WTC11 (cell line): Measurements from ENCODE around the gene DNAJB8. TPM values are rescaled to one million over a fixed set of nuclear protein-coding genes. Genes with fewer than 3 reads are reported as not detected.

Experiments used
- ATAC-seq: fragments of 200-7000 bp; cut with Tn5 transposase; 2 replicates; pipeline ENCODE4 v1.10.0; 2021; ENCODE audit warnings: mild to moderate bottlenecking, moderate library complexity
- CTCF ChIA-PET: fragments of 300-600 bp; sonication (Branson Sonifier 250); formaldehyde crosslinking; loops from one replicate; lab custom pipeline; 2021; ENCODE audit warnings: antibody characterized with exemption; lab: Charles Lee
- POLR2A ChIA-PET: fragments of 350-600 bp; sonication (Branson Sonifier 250); formaldehyde crosslinking; loops from one replicate; lab custom pipeline; 2021; ENCODE audit warnings: antibody characterized with exemption; lab: Charles Lee
- DNase-seq: peaks from one replicate; pipeline ENCODE4 v3.0.0; 2021; ENCODE audit warnings: low spot score
- H3K27ac Mint-ChIP-seq: 2 replicates; pipeline ENCODE4 v1.8.0; 2021; ENCODE audit warnings: mixed read lengths
- H3K27me3 Mint-ChIP-seq: 2 replicates; pipeline ENCODE4 v1.8.0; 2021; ENCODE audit warnings: low read depth, mild to moderate bottlenecking, moderate library complexity, mixed read lengths
- H3K36me3 Mint-ChIP-seq: 2 replicates; pipeline ENCODE4 v1.8.0; 2021; ENCODE audit warnings: mixed read lengths
- H3K4me1 Mint-ChIP-seq: 2 replicates; pipeline ENCODE4 v1.8.0; 2022; ENCODE audit warnings: mixed read lengths
- H3K4me3 Mint-ChIP-seq: 2 replicates; pipeline ENCODE4 v1.8.0; 2021; ENCODE audit warnings: mild to moderate bottlenecking, moderate library complexity, mixed read lengths
- H3K9me3 Mint-ChIP-seq: 2 replicates; pipeline ENCODE4 v1.8.0; 2021; ENCODE audit warnings: mixed read lengths
- CBFB ChIP-seq: sonication (generic); formaldehyde crosslinking; IDR thresholded peaks from 2 replicates; pipeline ENCODE4 v1.8.1; 2022; ENCODE audit warnings: mild to moderate bottlenecking, low read depth, missing genetic modification reagents
- FOXJ3 ChIP-seq: sonication (generic); formaldehyde crosslinking; IDR thresholded peaks from 2 replicates; pipeline ENCODE4 v1.9.0; 2021; ENCODE audit warnings: missing genetic modification reagents, mild to moderate bottlenecking, borderline replicate concordance
- GABPB1 ChIP-seq: sonication (generic); formaldehyde crosslinking; IDR thresholded peaks from 2 replicates; pipeline ENCODE4 v1.8.1; 2023; ENCODE audit warnings: mild to moderate bottlenecking, missing genetic modification reagents
- GRHL2 ChIP-seq: fragments of 250-450 bp; sonication (Bioruptor Pico); IDR thresholded peaks from 2 replicates; pipeline ENCODE4 v1.8.0; 2022; ENCODE audit warnings: mild to moderate bottlenecking, moderate library complexity; ENCODE audit not compliant: insufficient replicate concordance, severe bottlenecking
- JAZF1 ChIP-seq: fragments of 250-450 bp; sonication (Bioruptor Pico); IDR thresholded peaks from 2 replicates; pipeline ENCODE4 v1.9.0; 2021; ENCODE audit warnings: moderate library complexity, mild to moderate bottlenecking, inconsistent platforms
- NR1H2 ChIP-seq: sonication (generic); formaldehyde crosslinking; IDR thresholded peaks from 2 replicates; pipeline ENCODE4 v1.9.0; 2021; ENCODE audit warnings: mild to moderate bottlenecking, moderate library complexity, missing genetic modification reagents
- SP1 ChIP-seq: sonication (generic); formaldehyde crosslinking; conservative IDR thresholded peaks from 2 replicates; pipeline ENCODE4 v1.8.1; 2022; ENCODE audit warnings: missing genetic modification reagents
- ZNF263 ChIP-seq: sonication (generic); formaldehyde crosslinking; IDR thresholded peaks from 2 replicates; pipeline ENCODE4 v1.8.1; 2022; ENCODE audit warnings: low read depth, mild to moderate bottlenecking, moderate library complexity, missing genetic modification reagents
- total RNA-seq: library from RNA; stranded (reverse); gene quantifications from 3 replicates; pipeline ENCODE4 v1.2.3, GENCODE V29; 2021
- TF ChIP-seq, protein P1 (sequence below): sonication (generic); formaldehyde crosslinking; IDR thresholded peaks from 2 replicates; pipeline ENCODE4 v1.8.1; 2023; ENCODE audit warnings: mild to moderate bottlenecking, missing genetic modification reagents
- TF ChIP-seq, protein P2 (sequence below): fragments of 250-450 bp; sonication (Bioruptor Pico); IDR thresholded peaks from 2 replicates; pipeline ENCODE4 v1.9.0; 2021; ENCODE audit warnings: mild to moderate bottlenecking, borderline replicate concordance
- TF ChIP-seq, protein P3 (sequence below): sonication (generic); formaldehyde crosslinking; IDR thresholded peaks from 2 replicates; pipeline ENCODE4 v1.8.0; 2022; ENCODE audit warnings: mild to moderate bottlenecking, missing genetic modification reagents
- TF ChIP-seq, protein P4 (sequence below): sonication (generic); formaldehyde crosslinking; IDR thresholded peaks from 2 replicates; pipeline ENCODE4 v1.8.0; 2022; ENCODE audit warnings: mild to moderate bottlenecking, missing genetic modification reagents
- TF ChIP-seq, protein P5 (sequence below): sonication (generic); formaldehyde crosslinking; IDR thresholded peaks from 2 replicates; pipeline ENCODE4 v1.8.0; 2023; ENCODE audit warnings: missing genetic modification reagents
- TF ChIP-seq, protein P6 (sequence below): sonication (generic); formaldehyde crosslinking; IDR thresholded peaks from 2 replicates; pipeline ENCODE4 v1.8.1; 2022; ENCODE audit warnings: mild to moderate bottlenecking, moderate library complexity, missing genetic modification reagents
- TF ChIP-seq, protein P7 (sequence below): sonication (generic); formaldehyde crosslinking; IDR thresholded peaks from 2 replicates; pipeline ENCODE4 v1.8.1; 2023; ENCODE audit warnings: mild to moderate bottlenecking, missing genetic modification reagents, borderline replicate concordance

The DNAJB8 gene
- total RNA-seq, 1 experiment from 2014 or later: not detected

DNA sequence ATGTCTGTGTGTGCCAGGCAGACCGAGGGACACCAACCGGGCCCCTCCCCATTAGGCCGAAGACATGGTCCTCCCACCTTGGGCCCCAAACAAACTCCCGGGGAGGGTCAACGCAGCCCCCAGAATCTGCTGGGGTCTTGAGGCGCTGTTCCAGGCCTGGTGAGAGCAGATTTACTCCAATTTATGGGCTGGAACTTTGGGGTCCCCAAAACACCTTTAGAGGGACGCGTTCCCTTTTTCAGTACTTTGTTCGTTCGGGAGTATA lies 23.9 kb upstream of the DNAJB8 start (continued):
- TF ChIP-seq, protein P1, sequence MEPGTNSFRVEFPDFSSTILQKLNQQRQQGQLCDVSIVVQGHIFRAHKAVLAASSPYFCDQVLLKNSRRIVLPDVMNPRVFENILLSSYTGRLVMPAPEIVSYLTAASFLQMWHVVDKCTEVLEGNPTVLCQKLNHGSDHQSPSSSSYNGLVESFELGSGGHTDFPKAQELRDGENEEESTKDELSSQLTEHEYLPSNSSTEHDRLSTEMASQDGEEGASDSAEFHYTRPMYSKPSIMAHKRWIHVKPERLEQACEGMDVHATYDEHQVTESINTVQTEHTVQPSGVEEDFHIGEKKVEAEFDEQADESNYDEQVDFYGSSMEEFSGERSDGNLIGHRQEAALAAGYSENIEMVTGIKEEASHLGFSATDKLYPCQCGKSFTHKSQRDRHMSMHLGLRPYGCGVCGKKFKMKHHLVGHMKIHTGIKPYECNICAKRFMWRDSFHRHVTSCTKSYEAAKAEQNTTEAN: no peak
- TF ChIP-seq GRHL2 (CRISPR knock-in tag): no peak
- TF ChIP-seq CBFB: no peak
- TF ChIP-seq ZNF263 (CRISPR knock-in tag): no peak
- no peak for TF ChIP-seq FOXJ3 (CRISPR knock-in tag)
- TF ChIP-seq SP1: no peak
- TF ChIP-seq, protein P2, sequence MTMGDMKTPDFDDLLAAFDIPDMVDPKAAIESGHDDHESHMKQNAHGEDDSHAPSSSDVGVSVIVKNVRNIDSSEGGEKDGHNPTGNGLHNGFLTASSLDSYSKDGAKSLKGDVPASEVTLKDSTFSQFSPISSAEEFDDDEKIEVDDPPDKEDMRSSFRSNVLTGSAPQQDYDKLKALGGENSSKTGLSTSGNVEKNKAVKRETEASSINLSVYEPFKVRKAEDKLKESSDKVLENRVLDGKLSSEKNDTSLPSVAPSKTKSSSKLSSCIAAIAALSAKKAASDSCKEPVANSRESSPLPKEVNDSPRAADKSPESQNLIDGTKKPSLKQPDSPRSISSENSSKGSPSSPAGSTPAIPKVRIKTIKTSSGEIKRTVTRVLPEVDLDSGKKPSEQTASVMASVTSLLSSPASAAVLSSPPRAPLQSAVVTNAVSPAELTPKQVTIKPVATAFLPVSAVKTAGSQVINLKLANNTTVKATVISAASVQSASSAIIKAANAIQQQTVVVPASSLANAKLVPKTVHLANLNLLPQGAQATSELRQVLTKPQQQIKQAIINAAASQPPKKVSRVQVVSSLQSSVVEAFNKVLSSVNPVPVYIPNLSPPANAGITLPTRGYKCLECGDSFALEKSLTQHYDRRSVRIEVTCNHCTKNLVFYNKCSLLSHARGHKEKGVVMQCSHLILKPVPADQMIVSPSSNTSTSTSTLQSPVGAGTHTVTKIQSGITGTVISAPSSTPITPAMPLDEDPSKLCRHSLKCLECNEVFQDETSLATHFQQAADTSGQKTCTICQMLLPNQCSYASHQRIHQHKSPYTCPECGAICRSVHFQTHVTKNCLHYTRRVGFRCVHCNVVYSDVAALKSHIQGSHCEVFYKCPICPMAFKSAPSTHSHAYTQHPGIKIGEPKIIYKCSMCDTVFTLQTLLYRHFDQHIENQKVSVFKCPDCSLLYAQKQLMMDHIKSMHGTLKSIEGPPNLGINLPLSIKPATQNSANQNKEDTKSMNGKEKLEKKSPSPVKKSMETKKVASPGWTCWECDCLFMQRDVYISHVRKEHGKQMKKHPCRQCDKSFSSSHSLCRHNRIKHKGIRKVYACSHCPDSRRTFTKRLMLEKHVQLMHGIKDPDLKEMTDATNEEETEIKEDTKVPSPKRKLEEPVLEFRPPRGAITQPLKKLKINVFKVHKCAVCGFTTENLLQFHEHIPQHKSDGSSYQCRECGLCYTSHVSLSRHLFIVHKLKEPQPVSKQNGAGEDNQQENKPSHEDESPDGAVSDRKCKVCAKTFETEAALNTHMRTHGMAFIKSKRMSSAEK: no peak
- no peak for TF ChIP-seq JAZF1 (CRISPR knock-in tag)
- TF ChIP-seq NR1H2 (CRISPR knock-in tag): no peak

DNA sequence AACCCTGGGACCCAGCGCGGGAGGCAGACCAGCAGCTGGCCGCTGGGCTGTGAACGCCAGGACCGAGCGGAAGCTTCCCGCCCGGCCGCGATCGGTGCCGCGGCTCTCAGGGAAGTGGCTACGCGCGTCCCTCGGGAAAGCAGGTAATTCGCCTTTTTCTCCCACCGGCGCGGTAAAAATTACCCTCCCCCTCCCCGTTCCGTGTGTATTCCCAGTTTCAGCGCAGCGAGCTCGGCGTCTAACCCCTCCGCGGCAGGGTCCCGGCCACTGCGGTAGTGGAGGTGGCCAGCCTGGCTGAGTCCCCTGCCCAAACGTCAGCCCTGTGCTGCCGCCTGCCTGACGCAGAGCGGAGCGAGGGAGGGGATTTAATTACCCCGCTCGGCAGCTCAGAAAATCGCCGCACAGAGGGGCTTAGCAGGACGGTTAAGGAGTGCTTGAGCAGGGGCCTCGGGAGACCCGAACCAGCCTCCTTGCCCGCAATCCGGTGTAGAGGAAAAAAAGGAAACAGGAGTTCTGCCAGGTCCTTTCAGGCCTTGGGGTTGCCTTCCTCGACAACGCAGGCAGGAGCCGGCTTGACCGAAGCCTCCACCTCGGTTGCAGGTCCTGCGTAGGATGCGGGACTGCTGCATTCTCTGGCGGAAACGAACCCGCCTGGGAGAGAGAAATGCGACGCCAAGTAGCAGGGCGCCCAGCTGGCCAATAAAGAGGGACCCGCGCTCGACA lies 23.4 kb upstream of the DNAJB8 start:
- Mint-ChIP-seq H3K27me3 (peaks cover 100% of the 10 kb centered on the region), H3K4me1 (peaks cover 44% of the 10 kb centered on the region), H3K36me3 (no peaks in the 10 kb centered on the region; the same call in 1 of the 2 replicates), H3K27ac (no peak overlapping the region), H3K4me3 (peak overlapping the region; percentile 72), H3K9me3 (no peaks in the 10 kb centered on the region)
- peak; percentile 64 for DNase-seq
- POLR2A ChIA-PET: no interaction called here
- TF ChIP-seq, protein P3, sequence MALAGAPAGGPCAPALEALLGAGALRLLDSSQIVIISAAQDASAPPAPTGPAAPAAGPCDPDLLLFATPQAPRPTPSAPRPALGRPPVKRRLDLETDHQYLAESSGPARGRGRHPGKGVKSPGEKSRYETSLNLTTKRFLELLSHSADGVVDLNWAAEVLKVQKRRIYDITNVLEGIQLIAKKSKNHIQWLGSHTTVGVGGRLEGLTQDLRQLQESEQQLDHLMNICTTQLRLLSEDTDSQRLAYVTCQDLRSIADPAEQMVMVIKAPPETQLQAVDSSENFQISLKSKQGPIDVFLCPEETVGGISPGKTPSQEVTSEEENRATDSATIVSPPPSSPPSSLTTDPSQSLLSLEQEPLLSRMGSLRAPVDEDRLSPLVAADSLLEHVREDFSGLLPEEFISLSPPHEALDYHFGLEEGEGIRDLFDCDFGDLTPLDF (CRISPR knock-in tag): no peak
- TF ChIP-seq, protein P4, sequence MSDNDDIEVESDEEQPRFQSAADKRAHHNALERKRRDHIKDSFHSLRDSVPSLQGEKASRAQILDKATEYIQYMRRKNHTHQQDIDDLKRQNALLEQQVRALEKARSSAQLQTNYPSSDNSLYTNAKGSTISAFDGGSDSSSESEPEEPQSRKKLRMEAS: 0 out of 2 replicates have a peak, but pooled peaks have one; percentile 23
- TF ChIP-seq, protein P5, sequence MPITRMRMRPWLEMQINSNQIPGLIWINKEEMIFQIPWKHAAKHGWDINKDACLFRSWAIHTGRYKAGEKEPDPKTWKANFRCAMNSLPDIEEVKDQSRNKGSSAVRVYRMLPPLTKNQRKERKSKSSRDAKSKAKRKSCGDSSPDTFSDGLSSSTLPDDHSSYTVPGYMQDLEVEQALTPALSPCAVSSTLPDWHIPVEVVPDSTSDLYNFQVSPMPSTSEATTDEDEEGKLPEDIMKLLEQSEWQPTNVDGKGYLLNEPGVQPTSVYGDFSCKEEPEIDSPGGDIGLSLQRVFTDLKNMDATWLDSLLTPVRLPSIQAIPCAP: 0 out of 2 replicates have a peak, but pooled peaks have one; percentile 43
- TF ChIP-seq, protein P6, sequence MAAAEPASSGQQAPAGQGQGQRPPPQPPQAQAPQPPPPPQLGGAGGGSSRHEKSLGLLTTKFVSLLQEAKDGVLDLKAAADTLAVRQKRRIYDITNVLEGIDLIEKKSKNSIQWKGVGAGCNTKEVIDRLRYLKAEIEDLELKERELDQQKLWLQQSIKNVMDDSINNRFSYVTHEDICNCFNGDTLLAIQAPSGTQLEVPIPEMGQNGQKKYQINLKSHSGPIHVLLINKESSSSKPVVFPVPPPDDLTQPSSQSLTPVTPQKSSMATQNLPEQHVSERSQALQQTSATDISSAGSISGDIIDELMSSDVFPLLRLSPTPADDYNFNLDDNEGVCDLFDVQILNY (CRISPR knock-in tag): 0 out of 2 replicates have a peak, but pooled peaks have one; percentile 33
- TF ChIP-seq GABPB1 (CRISPR knock-in tag): no peak
- TF ChIP-seq, protein P7, sequence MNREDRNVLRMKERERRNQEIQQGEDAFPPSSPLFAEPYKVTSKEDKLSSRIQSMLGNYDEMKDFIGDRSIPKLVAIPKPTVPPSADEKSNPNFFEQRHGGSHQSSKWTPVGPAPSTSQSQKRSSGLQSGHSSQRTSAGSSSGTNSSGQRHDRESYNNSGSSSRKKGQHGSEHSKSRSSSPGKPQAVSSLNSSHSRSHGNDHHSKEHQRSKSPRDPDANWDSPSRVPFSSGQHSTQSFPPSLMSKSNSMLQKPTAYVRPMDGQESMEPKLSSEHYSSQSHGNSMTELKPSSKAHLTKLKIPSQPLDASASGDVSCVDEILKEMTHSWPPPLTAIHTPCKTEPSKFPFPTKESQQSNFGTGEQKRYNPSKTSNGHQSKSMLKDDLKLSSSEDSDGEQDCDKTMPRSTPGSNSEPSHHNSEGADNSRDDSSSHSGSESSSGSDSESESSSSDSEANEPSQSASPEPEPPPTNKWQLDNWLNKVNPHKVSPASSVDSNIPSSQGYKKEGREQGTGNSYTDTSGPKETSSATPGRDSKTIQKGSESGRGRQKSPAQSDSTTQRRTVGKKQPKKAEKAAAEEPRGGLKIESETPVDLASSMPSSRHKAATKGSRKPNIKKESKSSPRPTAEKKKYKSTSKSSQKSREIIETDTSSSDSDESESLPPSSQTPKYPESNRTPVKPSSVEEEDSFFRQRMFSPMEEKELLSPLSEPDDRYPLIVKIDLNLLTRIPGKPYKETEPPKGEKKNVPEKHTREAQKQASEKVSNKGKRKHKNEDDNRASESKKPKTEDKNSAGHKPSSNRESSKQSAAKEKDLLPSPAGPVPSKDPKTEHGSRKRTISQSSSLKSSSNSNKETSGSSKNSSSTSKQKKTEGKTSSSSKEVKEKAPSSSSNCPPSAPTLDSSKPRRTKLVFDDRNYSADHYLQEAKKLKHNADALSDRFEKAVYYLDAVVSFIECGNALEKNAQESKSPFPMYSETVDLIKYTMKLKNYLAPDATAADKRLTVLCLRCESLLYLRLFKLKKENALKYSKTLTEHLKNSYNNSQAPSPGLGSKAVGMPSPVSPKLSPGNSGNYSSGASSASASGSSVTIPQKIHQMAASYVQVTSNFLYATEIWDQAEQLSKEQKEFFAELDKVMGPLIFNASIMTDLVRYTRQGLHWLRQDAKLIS: no peak
- CTCF ChIA-PET: interaction anchor here (0.7 to 3.6 kb wide), 15 partner anchors 7 to 394 kb away, joined by 3 to 14 read pairs (median 4); no protein-coding TSS in a partner anchor
- ATAC-seq: peak; percentile 1
